ENCODE measurements around the gene NRIP1.

GRCh38 chr21:15007716-15008296 is 57.0 kb downstream of the NRIP1 start:
- TF ChIP-seq, protein P1, sequence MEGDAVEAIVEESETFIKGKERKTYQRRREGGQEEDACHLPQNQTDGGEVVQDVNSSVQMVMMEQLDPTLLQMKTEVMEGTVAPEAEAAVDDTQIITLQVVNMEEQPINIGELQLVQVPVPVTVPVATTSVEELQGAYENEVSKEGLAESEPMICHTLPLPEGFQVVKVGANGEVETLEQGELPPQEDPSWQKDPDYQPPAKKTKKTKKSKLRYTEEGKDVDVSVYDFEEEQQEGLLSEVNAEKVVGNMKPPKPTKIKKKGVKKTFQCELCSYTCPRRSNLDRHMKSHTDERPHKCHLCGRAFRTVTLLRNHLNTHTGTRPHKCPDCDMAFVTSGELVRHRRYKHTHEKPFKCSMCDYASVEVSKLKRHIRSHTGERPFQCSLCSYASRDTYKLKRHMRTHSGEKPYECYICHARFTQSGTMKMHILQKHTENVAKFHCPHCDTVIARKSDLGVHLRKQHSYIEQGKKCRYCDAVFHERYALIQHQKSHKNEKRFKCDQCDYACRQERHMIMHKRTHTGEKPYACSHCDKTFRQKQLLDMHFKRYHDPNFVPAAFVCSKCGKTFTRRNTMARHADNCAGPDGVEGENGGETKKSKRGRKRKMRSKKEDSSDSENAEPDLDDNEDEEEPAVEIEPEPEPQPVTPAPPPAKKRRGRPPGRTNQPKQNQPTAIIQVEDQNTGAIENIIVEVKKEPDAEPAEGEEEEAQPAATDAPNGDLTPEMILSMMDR (IDR thresholded peaks at IDR 0.05), result no peak
- TF ChIP-seq POLR2AphosphoS5 (IDR thresholded peaks at IDR 0.05), result no peak
- TF ChIP-seq POLR2A (IDR thresholded peaks at IDR 0.05), result no peak

Measured in gastroesophageal sphincter (tissue), 3 donors.